Tibial nerve (tissue), 4 donors: ENCODE measurements around the gene BBC3. TPM values are rescaled to one million over a fixed set of nuclear protein-coding genes. Genes with fewer than 3 reads are reported as not detected.
A peak's percentile ranks its signal among the peaks of the same experiment; 100 is the strongest.

Experiments
- DNase-seq, 2 donors: peaks; one replicate each; pipeline ENCODE4 v3.0.0-alpha.2; 2019; ENCODE audit warnings: low spot score in 2 of 2
- H3K27ac ChIP-seq, 4 donors: fragments of 200-600 bp; sonication (generic) in 3 of 4; one replicate each; pipeline ENCODE4 v1.5.1; 2017 to 2019; ENCODE audit warnings: mild to moderate bottlenecking in 1 of 4
- H3K27me3 ChIP-seq, 2 donors: fragments of 200-600 bp; sonication (generic) in 1 of 2; one replicate each; pipeline versions ENCODE4 v1.5.1 to v1.6.0; 2017 to 2019
- H3K36me3 ChIP-seq, 3 donors: fragments of 200-600 bp; sonication (generic); one replicate each; pipeline ENCODE4 v1.5.1; 2018 to 2019
- H3K4me1 ChIP-seq, 4 donors: fragments of 200-600 bp; sonication (generic) in 3 of 4; one replicate each; pipeline ENCODE4 v1.5.1; 2017 to 2019
- H3K4me3 ChIP-seq, 4 donors: fragments of 200-600 bp; sonication (generic) in 3 of 4; one replicate each; pipeline ENCODE4 v1.5.1; 2017 to 2019; ENCODE audit warnings: mild to moderate bottlenecking in 1 of 4, moderate library complexity in 1 of 4
- H3K9me3 ChIP-seq, 4 donors: fragments of 200-600 bp; sonication (generic) in 3 of 4; one replicate each; pipeline ENCODE4 v1.5.1; 2017 to 2019
- EP300 ChIP-seq, 2 donors: sonication (generic); formaldehyde crosslinking; IDR thresholded peaks; one replicate each; pipeline ENCODE4 v1.6.1; 2017; ENCODE audit warnings: antibody characterized with exemption in 2 of 2, mild to moderate bottlenecking in 1 of 2
- POLR2A ChIP-seq, 2 donors: fragments of 450-650 bp; IDR thresholded peaks; one replicate each; pipeline ENCODE4 v1.6.1; 2017; ENCODE audit warnings: antibody characterized with exemption in 2 of 2, mild to moderate bottlenecking in 2 of 2, moderate library complexity in 2 of 2
- WGBS, 2 donors: methylation state at CpG; one replicate each; pipeline ENCODE4 v1.1.5; 2018; 5-methylcytosine and 5-hydroxymethylcytosine counted together
- total RNA-seq, 4 donors: library from RNA; depleted of rRNA; stranded (reverse); fragments of >200 nt; gene quantifications; one replicate each; pipeline ENCODE4 v1.1.0, GENCODE V29; 2016
- TF ChIP-seq, protein P1 (sequence below), 5 experiments: fragments of 200-600 bp in 3 of 5; fragments of 450-650 bp in 2 of 5; sonication (generic) in 3 of 5; IDR thresholded peaks; one replicate each; pipeline ENCODE4 v1.5.1; 2016 to 2019; ENCODE audit warnings: antibody characterized with exemption in 5 of 5, mild to moderate bottlenecking in 3 of 5, moderate library complexity in 2 of 5

BBC3 gene
- total RNA-seq, 4 donors from 2014 or later = 2.8 to 11.0 (median 6.3) TPM

DNA sequence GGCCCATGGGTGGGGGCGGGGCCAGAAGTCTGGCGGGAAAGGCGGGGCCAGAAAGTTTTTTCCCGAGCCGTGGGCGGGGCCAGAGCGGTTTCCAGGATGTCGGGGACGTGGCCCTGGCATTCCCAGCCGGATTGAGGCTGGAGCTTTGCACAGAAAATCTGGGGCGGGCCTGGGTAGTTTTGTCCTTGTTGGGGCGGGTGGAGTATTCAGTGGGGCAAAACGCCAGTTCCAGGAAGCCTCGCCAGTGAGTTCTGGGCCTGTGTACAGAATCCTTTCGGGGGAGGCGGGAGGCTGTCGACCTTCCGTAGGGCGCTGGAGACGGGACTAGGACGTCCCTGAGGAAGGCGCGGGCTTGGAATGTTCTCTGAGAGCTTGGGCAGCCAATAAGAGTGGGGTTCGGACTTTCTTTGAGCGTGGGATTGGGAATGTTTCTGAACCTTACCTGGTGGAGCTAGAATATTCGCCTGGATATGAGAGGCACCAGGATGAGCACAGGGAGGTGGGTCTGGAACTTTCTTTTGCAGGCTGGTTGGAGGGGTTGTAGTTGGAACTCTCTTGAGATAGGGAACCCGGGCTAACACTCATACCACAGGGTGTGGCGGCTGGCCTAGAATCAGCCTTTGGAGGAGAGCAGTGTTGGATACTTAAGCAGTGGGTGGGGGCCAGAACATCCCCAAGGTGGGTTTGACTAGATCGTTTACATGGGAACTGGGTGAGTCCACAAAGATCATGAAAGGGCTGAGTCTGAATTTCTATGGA is 26.6 kb upstream of the BBC3 start:
- Histone ChIP-seq H3K4me1 (peaks cover 0 to 43% (median 20%) of the 10 kb centered on the region in 4 donors), H3K27ac (peak overlapping the region; percentile 77 to 98 (median 90)), H3K9me3 (no peaks in the 10 kb centered on the region), H3K4me3 (peak overlapping the region; percentile 23 to 78 (median 64)), H3K27me3 (no peaks in the 10 kb centered on the region), H3K36me3 (peaks cover 0 to 44% (median 16%) of the 10 kb centered on the region in 3 donors)
- no peak for DNase-seq
- 1 to 3% methylated on average over 28 to 29 of the region's 29 CpGs for WGBS, 2 donors
- TF ChIP-seq EP300 (IDR thresholded peaks at IDR 0.05) (peak in 1 of 2 donors; percentile 85), POLR2A (IDR thresholded peaks at IDR 0.05) (peak; percentile 36 to 66)
- TF ChIP-seq, protein P1, sequence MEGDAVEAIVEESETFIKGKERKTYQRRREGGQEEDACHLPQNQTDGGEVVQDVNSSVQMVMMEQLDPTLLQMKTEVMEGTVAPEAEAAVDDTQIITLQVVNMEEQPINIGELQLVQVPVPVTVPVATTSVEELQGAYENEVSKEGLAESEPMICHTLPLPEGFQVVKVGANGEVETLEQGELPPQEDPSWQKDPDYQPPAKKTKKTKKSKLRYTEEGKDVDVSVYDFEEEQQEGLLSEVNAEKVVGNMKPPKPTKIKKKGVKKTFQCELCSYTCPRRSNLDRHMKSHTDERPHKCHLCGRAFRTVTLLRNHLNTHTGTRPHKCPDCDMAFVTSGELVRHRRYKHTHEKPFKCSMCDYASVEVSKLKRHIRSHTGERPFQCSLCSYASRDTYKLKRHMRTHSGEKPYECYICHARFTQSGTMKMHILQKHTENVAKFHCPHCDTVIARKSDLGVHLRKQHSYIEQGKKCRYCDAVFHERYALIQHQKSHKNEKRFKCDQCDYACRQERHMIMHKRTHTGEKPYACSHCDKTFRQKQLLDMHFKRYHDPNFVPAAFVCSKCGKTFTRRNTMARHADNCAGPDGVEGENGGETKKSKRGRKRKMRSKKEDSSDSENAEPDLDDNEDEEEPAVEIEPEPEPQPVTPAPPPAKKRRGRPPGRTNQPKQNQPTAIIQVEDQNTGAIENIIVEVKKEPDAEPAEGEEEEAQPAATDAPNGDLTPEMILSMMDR (IDR thresholded peaks at IDR 0.05) = peak in 1 of 5 experiments; percentile 22

DNA sequence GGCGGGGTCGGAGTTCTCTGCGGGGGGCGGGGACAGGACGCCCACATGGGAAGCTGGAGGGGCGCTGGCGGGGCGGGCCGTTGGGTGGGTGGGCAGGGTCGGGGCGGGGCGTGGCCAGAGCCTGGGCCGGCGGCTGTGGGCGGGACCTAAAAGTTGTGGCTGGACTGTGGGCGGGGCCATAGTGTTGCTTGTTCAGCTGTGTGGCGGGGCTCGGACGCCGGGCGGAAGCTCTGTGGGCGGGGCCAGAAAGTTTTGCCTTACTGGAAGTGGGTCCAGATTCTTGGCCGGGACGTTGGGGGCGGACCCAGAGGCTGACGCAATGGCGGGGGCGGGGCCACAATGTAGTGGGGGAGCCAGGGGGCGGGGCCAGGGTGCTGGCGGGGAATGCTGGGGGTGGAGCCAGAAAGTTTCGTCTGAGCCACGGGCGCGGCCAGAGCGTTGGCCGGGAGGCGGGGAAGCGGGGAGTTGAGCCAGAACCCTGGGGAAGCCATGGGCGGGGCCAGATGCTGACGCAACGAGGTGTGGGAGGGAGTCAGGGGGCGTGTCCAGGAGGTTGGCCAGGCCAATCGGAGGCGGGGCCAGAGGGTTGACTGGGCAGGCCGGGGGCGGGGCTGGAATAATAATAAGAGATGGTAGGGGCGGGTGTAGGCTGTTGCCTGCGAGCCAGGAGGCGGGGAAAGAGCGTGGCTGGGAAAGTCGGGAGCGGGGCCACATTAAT is 25.9 kb upstream of the BBC3 start:
- TF ChIP-seq, protein P1 (IDR thresholded peaks at IDR 0.05) = no peak
- TF ChIP-seq EP300 (IDR thresholded peaks at IDR 0.05) (peak in 1 of 2 donors; percentile 76), POLR2A (IDR thresholded peaks at IDR 0.05) (no peak)
- peaks cover 0 to 43% (median 20%) of the 10 kb centered on the region in 4 donors for H3K4me1 ChIP-seq
- 1% methylated on average over 39 to 46 of the region's 52 CpGs for WGBS, 2 donors
- H3K9me3 ChIP-seq = no peaks in the 10 kb centered on the region
- peaks cover 0 to 37% (median 16%) of the 10 kb centered on the region in 3 donors for H3K36me3 ChIP-seq
- H3K4me3 ChIP-seq = peak overlapping the region; percentile 42 to 78 (median 57)
- no peaks in the 10 kb centered on the region for H3K27me3 ChIP-seq
- peak; percentile 100 for DNase-seq
- H3K27ac ChIP-seq = peak overlapping the region; percentile 77 to 98 (median 90)

DNA sequence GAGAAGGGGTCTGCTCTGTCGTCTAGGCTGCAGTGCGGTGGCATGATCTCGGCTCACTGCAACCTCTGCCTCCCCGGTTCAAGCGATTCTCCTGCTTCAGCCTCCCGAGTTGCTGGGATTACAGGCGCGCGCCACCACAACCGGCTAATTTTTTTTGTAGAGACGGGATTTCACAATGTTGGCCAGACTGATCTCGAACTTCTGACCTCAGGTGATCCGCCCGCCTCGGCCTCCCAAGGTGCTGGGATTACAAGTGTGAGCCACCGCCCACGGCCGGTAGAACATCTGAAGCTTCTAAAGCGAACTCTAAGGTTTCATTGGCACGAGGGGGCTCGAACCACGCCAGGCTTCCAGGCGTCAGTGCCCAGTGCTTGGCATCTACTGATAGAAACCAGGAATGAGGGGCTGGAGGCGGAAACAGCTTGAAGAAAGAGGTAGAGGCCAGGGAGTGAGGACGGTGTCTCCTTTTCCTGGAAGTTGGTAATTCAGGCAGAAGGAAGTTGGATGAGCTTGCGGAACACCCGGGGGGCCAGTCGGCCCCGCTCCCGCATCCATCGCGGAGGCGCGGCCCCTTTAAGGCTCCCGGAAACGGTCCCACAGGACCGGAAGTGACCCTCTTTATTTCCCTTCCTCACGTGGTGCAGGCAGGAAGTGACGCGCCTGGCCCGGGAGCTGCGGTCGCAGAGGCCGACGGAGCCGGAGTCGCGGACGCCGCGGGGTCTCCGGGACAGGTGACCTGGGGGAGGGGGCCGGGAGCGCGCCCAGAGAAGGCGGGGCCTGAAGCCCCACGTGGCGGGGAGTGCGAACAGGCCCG is 25.1 kb upstream of the BBC3 start, which contains the start of gene CCDC9:
Gene CCDC9 (plus strand): TSS at position 647 of the 814 bp plus-strand sequence. CDS start 1,876 bp downstream, outside the sequence.
- Histone ChIP-seq H3K36me3 (peaks cover 0 to 30% (median 16%) of the 10 kb centered on the region in 3 donors), H3K4me1 (peaks cover 0 to 44% (median 20%) of the 10 kb centered on the region in 4 donors), H3K4me3 (peak within 1 kb of the TSS; percentile 45 to 78 (median 64)), H3K27me3 (no peaks in the 10 kb centered on the region), H3K27ac (peak within 1 kb of the TSS; percentile 77 to 98 (median 90)), H3K9me3 (no peaks in the 10 kb centered on the region)
- TF ChIP-seq, protein P1 (IDR thresholded peaks at IDR 0.05) = peak in 2 of 5 experiments; percentile 42 to 50
- peak; percentile 97 to 98 for TF ChIP-seq EP300 (IDR thresholded peaks at IDR 0.05)
- peak; percentile 81 to 86 for TF ChIP-seq POLR2A (IDR thresholded peaks at IDR 0.05)
- 20% methylated on average over 55 to 59 of the region's 60 CpGs for WGBS, 2 donors
- peak; percentile 92 to 94 for DNase-seq

DNA sequence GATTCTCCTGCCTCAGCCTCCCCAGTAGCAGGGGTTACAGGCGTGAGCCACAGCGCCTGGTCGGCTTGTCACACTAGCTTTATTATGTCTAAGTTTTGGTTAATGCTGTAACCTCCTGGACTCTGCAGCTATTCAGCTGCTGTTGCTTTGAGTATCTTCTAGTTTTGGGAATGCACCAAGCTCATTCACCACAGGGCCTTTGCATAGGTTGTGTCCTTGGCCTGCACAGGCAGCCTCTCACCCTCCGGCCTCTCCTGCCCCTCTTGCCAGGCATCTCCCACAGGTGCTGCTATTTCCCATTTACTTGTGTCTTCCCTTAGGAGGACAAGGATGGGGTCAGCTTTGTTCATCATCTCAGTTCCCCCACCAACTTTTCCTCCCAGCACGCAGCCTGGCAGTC is 23.0 kb upstream of the BBC3 start:
- no peak for DNase-seq
- WGBS, 2 donors = 85 to 88% methylated on average over 5 of the region's 5 CpGs
- no peak overlapping the region for H3K27ac ChIP-seq
- TF ChIP-seq POLR2A (IDR thresholded peaks at IDR 0.05) = no peak
- TF ChIP-seq EP300 (IDR thresholded peaks at IDR 0.05) = no peak
- TF ChIP-seq, protein P1 (IDR thresholded peaks at IDR 0.05) = no peak
- peaks cover 0 to 9% (median 0%) of the 10 kb centered on the region in 3 donors for H3K36me3 ChIP-seq
- H3K4me1 ChIP-seq = peaks cover 0 to 32% (median 20%) of the 10 kb centered on the region in 4 donors
- no peak overlapping the region for H3K4me3 ChIP-seq
- H3K27me3 ChIP-seq = no peaks in the 10 kb centered on the region
- H3K9me3 ChIP-seq = no peaks in the 10 kb centered on the region
